GM23248 (cell line): ENCODE results near the gene SNX3.

Experiments used
- EZH2 ChIP-seq: fragments of 200-600 bp; sonication (generic); IDR thresholded peaks from 2 replicates; pipeline ENCODE4 v1.6.1; 2018; ENCODE audit warnings: antibody characterized with exemption, mild to moderate bottlenecking; ENCODE audit not compliant: insufficient read depth, poor library complexity, severe bottlenecking
- EZH2phosphoT487 ChIP-seq: fragments of 200-600 bp; sonication (generic); IDR thresholded peaks from 2 replicates; pipeline ENCODE4 v1.6.1; 2018; ENCODE audit warnings: antibody characterized with exemption, moderate library complexity, mild to moderate bottlenecking, low read depth; ENCODE audit not compliant: insufficient read depth

GRCh38 chr6:108163267-108163643 is 97.6 kb downstream of the SNX3 start:
- no peak for TF ChIP-seq EZH2phosphoT487
- no peak for TF ChIP-seq EZH2
